GM21360 (cell line): ENCODE measurements around the gene GATAD2A.
"Not testable (repeated sequence)": the region's sequence is repeated elsewhere in the genome, so short reads cannot be mapped to it uniquely, and the experiment has no call there.

Source experiments
- ATAC-seq: cut with Tn5 transposase; IDR thresholded peaks from one replicate; pipeline ENCODE4 v1.9.1; 2021; ENCODE audit warnings: mild to moderate bottlenecking, moderate library complexity; ENCODE audit not compliant: unreplicated experiment

Gene GATAD2A

DNA sequence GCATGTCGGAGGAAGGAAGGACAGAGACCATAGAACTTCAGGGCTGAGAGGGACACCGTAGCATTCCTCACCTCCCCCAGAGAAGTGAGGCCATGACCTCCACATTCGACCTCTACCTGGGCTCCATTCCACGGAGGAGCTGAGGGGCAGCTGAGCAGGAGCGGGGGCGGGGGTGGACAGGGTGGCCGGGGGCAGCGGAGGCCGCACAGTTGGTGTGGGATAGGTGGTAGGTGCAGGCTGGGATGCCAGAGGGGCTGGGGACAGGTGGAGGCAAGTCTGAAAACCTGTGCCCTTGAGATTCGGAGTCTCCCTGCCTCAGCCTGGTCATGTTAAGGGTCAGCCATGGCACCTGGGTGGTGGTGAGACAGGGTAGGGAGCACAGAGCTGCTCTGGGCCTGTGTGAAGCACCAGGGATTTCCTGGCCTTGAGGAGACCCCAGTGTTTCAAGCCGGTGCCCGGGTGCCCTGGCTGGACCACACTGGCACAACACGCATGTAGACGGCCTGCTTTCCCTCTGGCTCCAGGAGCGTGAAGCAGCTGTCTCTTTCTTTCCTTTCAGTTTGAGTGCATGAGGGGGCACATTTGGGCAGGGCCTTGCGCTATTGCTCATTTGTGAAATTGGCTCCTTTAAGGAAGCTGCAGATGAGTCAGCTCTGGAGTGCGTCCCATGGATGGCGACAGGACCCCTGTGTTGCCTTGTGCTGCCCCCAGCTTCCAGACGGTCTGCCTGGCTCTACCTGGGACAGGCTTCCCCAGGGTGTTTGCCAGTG lies 58.1 kb downstream of the GATAD2A start:
- ATAC-seq, result no peak

- no peak for ATAC-seq
Observed at GRCh38 chr19:19464339-19465098, 59.0 kb downstream of the GATAD2A start.

DNA sequence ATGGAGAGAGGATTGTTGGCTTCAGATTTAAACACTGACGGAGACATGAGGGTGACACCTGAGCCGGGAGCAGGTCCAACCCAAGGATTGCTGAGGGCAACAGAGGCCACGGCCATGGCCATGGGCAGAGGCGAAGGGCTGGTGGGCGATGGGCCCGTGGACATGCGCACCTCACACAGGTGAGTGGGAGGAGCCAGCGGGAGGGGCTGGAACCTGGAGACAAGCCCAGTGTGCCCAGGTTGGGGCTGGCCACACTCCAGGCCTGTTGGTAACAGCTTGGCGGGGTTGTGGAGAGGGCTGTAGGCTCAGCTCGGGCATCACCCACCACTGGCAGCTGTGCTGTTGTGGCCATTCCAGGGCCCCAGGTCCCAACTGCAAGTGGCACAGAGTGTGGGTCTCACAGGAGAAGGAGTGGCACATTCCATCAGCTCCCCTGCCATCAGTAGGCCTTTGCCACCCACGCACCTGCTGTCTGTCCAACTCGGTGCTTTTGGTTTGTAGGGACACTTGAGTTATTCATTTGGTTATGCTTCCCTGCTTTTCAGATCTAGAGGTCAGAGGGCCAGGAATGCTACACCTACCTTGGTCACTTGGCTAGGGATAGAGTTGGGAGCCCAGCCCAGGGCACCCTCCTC lies 60.1 kb downstream of the GATAD2A start:
- no peak for ATAC-seq

- ATAC-seq, result no peak
Observed at GRCh38 chr19:19466201-19466600, 60.7 kb downstream of the GATAD2A start.

DNA sequence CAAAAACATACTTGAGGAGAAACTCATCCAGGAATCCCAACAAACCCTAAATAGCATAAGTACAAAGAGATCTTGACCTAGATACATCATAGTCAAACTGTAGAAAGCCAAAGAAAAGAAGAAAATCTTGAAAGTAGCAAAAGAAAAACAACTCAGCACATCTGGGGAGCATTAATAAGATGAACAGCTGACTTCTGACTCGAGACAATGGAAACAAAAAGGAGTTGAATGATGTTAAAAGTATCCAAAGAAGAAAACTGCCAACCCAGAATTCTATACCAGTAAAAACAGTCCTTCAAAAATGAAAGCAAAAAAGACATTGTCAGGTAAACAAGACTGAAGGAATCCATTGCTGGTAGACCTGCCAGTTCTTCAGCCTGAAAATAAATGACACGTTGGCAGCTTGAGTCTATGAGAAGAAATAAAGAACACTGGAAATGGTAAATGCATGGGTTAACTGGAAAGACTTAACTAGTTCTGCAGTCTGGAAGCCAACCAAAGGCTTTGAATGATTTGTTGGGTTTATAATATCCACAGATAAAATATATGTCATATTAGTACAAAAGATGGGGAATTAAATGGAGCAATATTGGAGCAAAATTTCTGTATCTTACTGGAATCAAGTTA lies 63.1 kb downstream of the GATAD2A start:
- ATAC-seq, result no peak

GRCh38 chr19:19470579-19470978 lies 65.1 kb downstream of the GATAD2A start:
- no peak for ATAC-seq

GRCh38 chr19:19471682-19472081 lies 66.2 kb downstream of the GATAD2A start:
- no peak for ATAC-seq

DNA sequence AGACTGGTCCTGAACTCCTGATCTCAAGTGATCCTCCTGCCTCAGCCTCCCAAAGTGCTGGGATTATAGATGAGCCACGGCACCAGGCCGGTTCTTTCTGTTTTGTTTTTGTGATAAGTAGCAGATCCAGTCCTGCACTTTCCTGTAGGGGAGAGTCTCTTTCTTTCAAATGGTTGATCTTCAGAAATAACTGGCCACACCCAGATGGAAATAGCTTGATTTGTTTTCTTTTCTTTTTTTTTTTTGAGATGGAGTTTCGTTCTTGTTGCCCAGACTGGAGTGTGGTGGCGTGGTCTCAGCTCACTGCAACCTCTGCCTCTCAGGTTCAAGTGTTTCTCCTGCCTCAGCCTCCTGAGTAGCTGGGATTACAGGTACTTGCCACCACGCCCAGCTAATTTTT lies 66.6 kb downstream of the GATAD2A start:
- ATAC-seq, result not testable (repeated sequence)

- ATAC-seq, result no peak
Observed at GRCh38 chr19:19475015-19475765, 69.7 kb downstream of the GATAD2A start.

DNA sequence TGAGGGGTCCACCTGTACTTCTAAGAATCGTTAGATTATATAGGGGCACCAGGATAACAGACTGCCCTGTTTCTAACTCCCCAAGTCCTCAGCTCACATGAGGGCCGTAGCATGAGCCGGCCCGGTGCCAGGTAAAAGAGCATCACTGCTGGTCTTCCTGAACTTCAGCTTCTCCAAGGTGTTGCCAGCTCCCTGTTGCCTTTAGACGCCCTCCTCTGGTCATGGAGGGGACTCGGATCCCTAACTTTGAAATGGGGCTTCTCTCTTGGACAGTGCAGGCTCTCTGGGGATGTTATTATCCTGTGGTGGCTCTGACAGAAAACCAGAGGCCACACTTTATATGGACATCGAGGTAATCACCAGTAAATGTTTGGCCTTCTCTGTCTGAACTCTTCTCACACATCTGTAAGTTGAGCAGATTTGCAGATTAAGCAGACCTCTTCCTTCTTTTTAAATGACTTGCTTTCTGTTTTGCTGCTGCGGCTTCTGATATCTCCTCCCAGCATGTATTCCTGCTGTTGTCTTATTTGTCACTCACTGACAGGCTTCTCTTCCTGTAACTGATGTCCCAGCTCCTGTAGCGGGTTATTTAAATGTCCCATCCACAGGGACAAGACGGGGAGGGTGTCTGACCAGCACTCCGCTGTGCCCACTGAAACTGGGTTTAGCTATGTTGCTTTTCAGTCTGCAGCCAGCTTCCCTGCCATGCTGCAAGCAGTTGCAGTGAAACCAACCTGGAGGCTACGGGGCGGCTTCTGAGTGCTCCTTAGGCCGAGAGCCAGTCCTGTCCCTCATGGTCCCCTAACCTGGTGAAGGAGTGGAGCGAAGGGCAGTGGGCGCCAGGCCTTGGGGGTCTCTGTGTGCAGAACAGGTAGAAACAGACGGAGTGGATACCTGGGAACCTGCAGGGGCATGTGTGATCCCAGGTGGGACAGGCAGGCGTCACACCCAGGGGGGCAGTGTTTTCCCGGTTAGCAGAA lies 70.7 kb downstream of the GATAD2A start:
- ATAC-seq, result no peak

DNA sequence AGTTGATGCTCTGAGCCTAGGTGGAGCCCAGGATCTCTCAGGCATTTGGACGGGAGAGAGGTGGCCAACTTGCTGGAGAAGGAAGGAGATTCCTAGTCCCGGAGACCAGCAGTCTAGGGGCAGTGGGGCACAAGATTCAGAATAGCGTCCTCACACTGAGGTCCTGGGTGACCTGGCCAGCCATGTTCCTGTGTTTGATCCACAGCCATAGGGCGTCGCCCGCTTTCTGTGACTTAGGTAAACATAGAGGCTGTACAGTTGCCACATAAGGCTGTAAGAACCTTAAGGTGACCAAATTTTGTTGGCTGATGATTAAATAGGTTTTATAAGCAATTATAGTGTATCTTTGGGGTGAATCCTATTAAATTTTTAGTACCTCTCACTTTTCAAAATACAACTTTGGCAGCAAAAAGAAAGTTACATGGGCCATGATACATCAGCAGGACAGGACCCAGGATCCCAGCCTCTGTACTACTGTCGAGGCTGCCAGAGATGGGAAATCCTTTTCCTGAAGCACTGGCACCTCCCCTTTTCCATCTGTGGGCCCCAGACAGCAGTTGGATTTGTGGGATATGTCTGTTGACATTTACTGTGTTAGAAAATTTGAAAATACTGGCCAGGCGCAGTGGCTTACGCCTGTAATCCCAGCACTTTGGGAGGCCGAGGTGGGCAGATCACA lies 72.4 kb downstream of the GATAD2A start:
- no peak for ATAC-seq

- no peak for ATAC-seq
Observed at GRCh38 chr19:19480688-19481087, 75.2 kb downstream of the GATAD2A start.

- ATAC-seq, result no peak
Observed at GRCh38 chr19:19482809-19483596, 77.5 kb downstream of the GATAD2A start.

DNA sequence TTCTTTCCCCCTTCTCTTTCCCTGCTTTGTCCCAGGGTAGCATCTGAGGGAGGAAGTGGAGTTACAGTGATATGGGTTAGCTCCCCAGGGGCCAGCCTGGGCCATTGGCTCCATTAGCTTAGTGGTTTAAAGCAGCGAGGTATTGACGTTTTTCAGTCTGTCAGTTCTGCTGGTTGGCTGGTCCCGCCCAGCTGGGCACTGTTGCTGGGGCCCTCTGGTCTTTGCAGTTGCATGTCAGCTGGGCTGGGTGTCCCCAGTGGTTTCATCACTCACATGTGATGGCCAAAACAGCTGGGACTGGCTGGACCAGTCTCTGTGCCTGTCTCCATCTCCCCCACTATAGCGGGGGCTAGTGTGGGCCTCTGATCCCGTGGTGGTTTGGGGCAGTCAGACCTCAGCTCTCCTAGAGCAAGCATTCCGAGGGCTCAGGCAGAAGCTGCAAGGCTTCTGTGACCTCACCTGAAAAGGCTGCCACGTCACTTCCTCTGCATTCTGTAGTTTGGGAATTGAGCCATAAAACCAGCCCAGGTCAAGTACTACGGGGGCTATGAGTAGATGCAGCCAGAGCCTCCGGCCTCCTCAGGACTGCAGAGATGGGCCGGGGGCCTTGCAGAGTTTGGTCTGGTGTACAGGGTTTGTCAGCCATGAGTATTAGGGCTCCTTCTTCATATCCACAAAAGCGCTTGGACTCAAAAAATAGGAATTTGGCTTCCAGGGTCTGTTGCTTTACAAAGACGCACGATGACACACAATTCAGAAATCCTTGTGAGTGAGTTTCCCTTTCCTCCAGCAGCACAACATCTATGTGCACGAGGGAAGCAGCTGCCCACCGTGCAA lies 79.9 kb downstream of the GATAD2A start:
- no peak for ATAC-seq

DNA sequence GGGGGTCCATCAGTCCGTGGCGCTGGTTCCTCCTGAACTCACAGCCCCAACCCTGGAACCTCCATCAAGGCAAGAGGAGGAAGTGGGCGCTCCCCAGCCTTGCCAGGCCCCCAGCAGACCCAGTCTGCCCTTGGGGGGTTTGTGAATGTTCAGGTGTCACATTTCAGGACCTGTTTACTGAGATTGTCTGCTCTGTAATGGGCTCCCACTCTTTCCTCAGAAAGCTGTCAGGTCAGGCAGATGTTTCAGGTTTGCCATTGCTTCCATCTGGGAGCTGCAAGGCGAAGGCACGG lies 80.5 kb downstream of the GATAD2A start:
- no peak for ATAC-seq

- ATAC-seq, result no peak
Observed at GRCh38 chr19:19486343-19487076, 81.0 kb downstream of the GATAD2A start.
